HG03342 (cell line): Measurements from ENCODE around the gene THUMPD2.

Source experiments
- ATAC-seq: cut with Tn5 transposase; IDR thresholded peaks from one replicate; pipeline ENCODE4 v1.9.1; 2021; ENCODE audit warnings: mild to moderate bottlenecking, moderate library complexity; ENCODE audit not compliant: unreplicated experiment

THUMPD2 gene

GRCh38 chr2:39720970-39721369 is 58.1 kb downstream of the THUMPD2 start:
- ATAC-seq: no peak

- ATAC-seq: no peak
These were observed 59.7 kb downstream of the THUMPD2 start for GRCh38 chr2:39719317-39719716.

GRCh38 chr2:39718483-39718882 is 60.6 kb downstream of the THUMPD2 start:
- no peak for ATAC-seq

- ATAC-seq: no peak
These were observed 62.0 kb downstream of the THUMPD2 start for GRCh38 chr2:39717067-39717466.

- no peak for ATAC-seq
These were observed 63.2 kb downstream of the THUMPD2 start for GRCh38 chr2:39715822-39716221.

- no peak for ATAC-seq
These were observed 64.0 kb downstream of the THUMPD2 start for GRCh38 chr2:39715095-39715494.

- ATAC-seq: no peak
These were observed 66.1 kb downstream of the THUMPD2 start for GRCh38 chr2:39712953-39713352.

GRCh38 chr2:39710807-39711206 is 68.3 kb downstream of the THUMPD2 start:
- ATAC-seq: no peak

- ATAC-seq: no peak
These were observed 71.1 kb downstream of the THUMPD2 start for GRCh38 chr2:39708003-39708402.

GRCh38 chr2:39706945-39707344 is 72.1 kb downstream of the THUMPD2 start:
- no peak for ATAC-seq

GRCh38 chr2:39706312-39706711 is 72.7 kb downstream of the THUMPD2 start:
- ATAC-seq: no peak

GRCh38 chr2:39705638-39706037 is 73.4 kb downstream of the THUMPD2 start:
- ATAC-seq: no peak

- ATAC-seq: no peak
These were observed 74.5 kb downstream of the THUMPD2 start for GRCh38 chr2:39704540-39704939.

GRCh38 chr2:39703181-39703872 is 75.7 kb downstream of the THUMPD2 start:
- no peak for ATAC-seq

GRCh38 chr2:39701137-39701536 is 77.9 kb downstream of the THUMPD2 start:
- no peak for ATAC-seq

GRCh38 chr2:39697454-39697853 is 81.6 kb downstream of the THUMPD2 start:
- no peak for ATAC-seq

GRCh38 chr2:39696838-39697237 is 82.2 kb downstream of the THUMPD2 start:
- ATAC-seq: no peak

GRCh38 chr2:39696101-39696553 is 82.9 kb downstream of the THUMPD2 start:
- ATAC-seq: no peak

- ATAC-seq: no peak
These were observed 85.8 kb downstream of the THUMPD2 start for GRCh38 chr2:39693245-39693644.

GRCh38 chr2:39689876-39690275 is 89.2 kb downstream of the THUMPD2 start:
- no peak for ATAC-seq

- no peak for ATAC-seq
These were observed 89.7 kb downstream of the THUMPD2 start for GRCh38 chr2:39689272-39689841.

- no peak for ATAC-seq
These were observed 90.9 kb downstream of the THUMPD2 start for GRCh38 chr2:39688181-39688580.

- ATAC-seq: no peak
These were observed 92.6 kb downstream of the THUMPD2 start for GRCh38 chr2:39686456-39686855.
